Measurements from ENCODE around the gene GFY. TPM values are rescaled to one million over a fixed set of nuclear protein-coding genes. Genes with fewer than 3 reads are reported as not detected.

The GFY gene
- total and polyA plus RNA-seq, 9 of the 15 experiments (the other 6 are each of a cell fraction or from before 2014, with no cell fraction given) = 0.06 to 0.40 (median 0.19) TPM; not detected in 3

DNA sequence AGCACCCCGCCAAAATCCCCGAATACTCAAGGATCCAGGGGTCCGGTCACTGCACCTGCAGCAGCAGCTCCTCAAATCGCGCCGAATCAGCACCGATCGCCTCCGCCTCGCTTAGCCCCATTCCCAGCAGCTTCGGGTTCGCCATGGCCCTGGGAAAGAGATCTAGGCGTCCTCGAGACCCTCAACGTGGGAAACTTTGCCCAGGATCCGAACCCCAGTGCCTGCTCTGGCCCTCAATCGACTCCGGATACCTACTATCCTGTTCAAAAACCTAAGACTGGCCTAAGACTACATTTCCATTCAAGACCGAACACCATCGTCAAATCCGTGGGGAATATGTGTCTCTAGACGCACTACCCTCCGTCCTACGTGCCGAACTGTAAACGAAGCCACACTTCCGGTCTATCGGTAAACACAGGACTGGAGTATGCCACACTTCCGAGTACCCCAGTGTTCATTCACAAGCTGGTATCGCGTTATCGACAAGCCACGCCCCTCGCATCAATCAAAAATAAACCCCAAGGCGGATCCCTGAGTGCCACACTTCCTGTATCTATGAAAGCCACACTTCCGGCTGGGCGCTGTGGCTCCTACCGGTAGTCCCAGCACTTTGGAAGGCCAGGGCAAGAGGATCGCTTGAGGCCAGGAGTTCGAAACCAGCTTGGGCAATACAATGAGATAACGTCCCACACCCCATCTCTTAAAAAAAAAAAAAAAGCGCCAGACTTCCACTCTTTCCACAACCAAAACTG is 26.4 kb downstream of the GFY start, which contains the start of gene PIH1D1 (continued):
- TF ChIP-seq HES1 (IDR thresholded peaks at IDR 0.05; ENCODE audit: low read depth) = peak; percentile 18; the same call in 1 of the 2 replicates
- peak; percentile 46; a peak in 3 of 4 replicates for TF ChIP-seq SIX5 (IDR thresholded peaks at IDR 0.05; ENCODE audit: borderline replicate concordance in 1 of 2, insufficient read depth in 1 of 2, low read depth in 1 of 2, low read length in 2 of 2)
- no peak for TF ChIP-seq ZFPM2 (CRISPR knock-in tag; IDR thresholded peaks at IDR 0.05)
- TF ChIP-seq CBFB (CRISPR knock-in tag; IDR thresholded peaks at IDR 0.05) = peak; percentile 29; the same call in 1 of the 2 replicates
- TF ChIP-seq ZNF589 (CRISPR knock-in tag; IDR thresholded peaks at IDR 0.05; ENCODE audit: low read depth) = 0 out of 2 replicates have a peak, but pooled peaks have one; percentile 54
- no peak for TF ChIP-seq ZNF3 (CRISPR knock-in tag; IDR thresholded peaks at IDR 0.05)
- TF ChIP-seq YY1 (IDR thresholded peaks at IDR 0.05; ENCODE audit: borderline replicate concordance in 1 of 3, control insufficient read depth in 1 of 3, extremely low read depth in 1 of 3, insufficient read depth in 3 of 3, insufficient read length in 1 of 3, insufficient replicate concordance in 2 of 3, low read depth in 1 of 3, low read length in 2 of 3) = peak in 1 of 3 experiments; percentile 38
- TF ChIP-seq EGR1 (conservative IDR thresholded peaks at IDR 0.05) = no peak
- 0 out of 2 replicates have a peak, but pooled peaks have one; percentile 16 for TF ChIP-seq NR2C2 (CRISPR knock-in tag; IDR thresholded peaks at IDR 0.05)
- no peak; the same call in 1 of the 2 replicates for TF ChIP-seq NR2C2 (tag; IDR thresholded peaks at IDR 0.05)
- TF ChIP-seq TCF3 (CRISPR knock-in tag; IDR thresholded peaks at IDR 0.05) = peak; percentile 4; the same call in 1 of the 2 replicates
- peak; percentile 62 for TF ChIP-seq RBBP5 (IDR thresholded peaks at IDR 0.05; ENCODE audit: borderline replicate concordance, insufficient read depth, low read length, poor library complexity, severe bottlenecking)
- TF ChIP-seq FOXK2 (conservative IDR thresholded peaks at IDR 0.05 in 1 of 2, IDR thresholded peaks at IDR 0.05 in 1 of 2; ENCODE audit: low read depth in 2 of 2) = peak; percentile 98 to 99
- peak; percentile 50; the same call in 1 of the 2 replicates for TF ChIP-seq LCOR (CRISPR knock-in tag; IDR thresholded peaks at IDR 0.05)
- peak; percentile 95 for TF ChIP-seq ARID3A (IDR thresholded peaks at IDR 0.05; ENCODE audit: borderline replicate concordance, low read depth, low read length)
- peak; percentile 89 for TF ChIP-seq SUPT5H (IDR thresholded peaks at IDR 0.05)
- TF ChIP-seq ZNF511 (CRISPR knock-in tag; IDR thresholded peaks at IDR 0.05) = peak; percentile 27; the same call in 1 of the 2 replicates
- peak; percentile 74 for TF ChIP-seq ZZZ3 (IDR thresholded peaks at IDR 0.05)
- TF ChIP-seq HDAC1 (IDR thresholded peaks at IDR 0.05) = peak in 1 of 2 experiments; percentile 73; a peak in 2 of 4 replicates
- TF ChIP-seq ILF3 (IDR thresholded peaks at IDR 0.05; ENCODE audit: borderline replicate concordance) = no peak
